CD4-positive, alpha-beta T cell treated with Interleukin-6 at 100 ng/mL for 8 hours (primary cell): ENCODE measurements around the gene CREB1.
"Not testable (repeated sequence)": the region's sequence is repeated elsewhere in the genome, so short reads cannot be mapped to it uniquely, and the experiment has no call there.

Source experiments
- DNase-seq: peaks from one replicate; pipeline ENCODE4 v3.0.0-alpha.2; 2020; ENCODE audit warnings: mixed read lengths, low spot score

CREB1 gene

DNA sequence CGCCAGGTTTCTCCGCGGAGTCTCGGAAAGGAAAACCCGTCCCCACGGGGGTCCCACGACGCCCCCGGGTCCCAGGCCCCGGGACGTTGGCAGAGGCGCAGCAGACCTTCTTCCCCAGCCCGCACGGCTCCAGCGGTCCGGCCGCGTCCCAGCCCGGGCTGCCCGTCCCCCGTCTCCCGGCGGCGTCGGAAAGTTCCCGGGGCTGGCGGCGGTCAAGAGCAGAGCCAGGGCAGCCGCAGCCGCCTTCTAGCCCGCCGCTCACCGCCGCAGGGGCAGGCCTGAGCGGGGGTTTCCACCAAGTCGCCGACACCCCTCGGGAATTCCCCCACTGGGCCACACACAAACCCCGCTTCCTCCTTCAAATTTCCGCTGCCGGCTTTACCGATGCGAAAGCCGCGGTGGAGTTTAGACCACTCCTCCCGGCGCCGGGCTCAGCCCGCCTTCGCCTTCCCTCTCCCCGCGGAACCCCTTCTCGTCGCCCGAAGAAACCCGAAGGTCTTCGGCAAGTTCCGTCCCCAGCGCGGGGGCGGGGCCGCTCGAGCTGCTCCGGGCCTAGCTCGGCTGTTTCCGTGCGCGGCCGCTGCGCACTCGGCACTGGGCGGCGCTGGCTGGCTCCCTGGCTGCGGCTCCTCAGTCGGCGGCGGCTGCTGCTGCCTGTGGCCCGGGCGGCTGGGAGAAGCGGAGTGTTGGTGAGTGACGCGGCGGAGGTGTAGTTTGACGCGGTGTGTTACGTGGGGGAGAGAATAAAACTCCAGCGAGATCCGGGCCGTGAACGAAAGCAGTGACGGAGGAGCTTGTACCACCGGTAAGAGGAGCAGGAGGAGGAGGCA lies at the start of gene CREB1:
Gene CREB1 (plus strand): TSS at position 633 of the 830 bp plus-strand sequence. CDS start 25,674 bp downstream, outside the sequence.
- peak; percentile 99 for DNase-seq

DNA sequence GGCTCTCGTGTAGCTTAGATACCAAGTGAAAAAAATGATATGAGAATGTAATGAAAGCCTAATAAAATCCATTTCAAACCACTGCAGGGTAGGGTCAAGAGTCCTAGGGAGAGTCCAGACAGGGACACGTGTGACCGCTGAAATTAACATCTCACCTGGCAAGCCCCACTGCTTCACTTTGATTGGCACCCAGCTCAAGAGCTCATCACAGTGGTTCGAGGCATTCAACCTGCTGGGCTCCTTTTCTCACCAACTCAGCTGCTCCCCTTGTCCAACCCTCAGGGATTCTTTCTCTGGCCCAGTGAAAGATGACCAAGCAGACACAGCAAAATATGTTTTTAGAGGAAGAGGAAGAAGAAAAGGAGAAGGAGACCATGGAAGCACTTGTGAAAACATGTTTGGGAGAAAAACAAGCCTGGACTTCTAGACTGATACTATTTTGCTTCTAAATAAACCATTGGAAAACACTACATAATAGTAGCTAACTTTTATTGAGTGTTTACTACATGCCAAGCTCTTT lies 49.2 kb upstream of the CREB1 start:
- no peak for DNase-seq

DNA sequence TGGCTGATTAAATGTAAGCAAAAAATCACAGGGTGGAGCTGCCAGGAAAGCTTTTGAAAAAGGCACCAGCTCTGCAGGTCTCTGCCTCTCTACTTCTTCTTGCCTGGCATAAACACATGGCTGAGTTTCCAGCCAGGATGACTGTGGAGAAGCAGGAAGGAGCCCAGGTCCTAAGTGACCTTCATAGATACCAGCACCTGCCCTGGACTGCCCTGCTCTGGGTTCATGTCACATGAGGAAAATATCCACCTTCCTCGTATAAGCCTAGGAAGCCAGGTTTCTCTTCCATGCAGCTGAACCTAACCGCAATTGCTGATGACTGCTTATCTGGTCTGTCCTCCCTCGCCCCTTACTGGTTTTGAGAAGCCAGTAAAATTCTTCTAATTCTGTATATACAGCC lies 47.8 kb upstream of the CREB1 start:
- no peak for DNase-seq

DNA sequence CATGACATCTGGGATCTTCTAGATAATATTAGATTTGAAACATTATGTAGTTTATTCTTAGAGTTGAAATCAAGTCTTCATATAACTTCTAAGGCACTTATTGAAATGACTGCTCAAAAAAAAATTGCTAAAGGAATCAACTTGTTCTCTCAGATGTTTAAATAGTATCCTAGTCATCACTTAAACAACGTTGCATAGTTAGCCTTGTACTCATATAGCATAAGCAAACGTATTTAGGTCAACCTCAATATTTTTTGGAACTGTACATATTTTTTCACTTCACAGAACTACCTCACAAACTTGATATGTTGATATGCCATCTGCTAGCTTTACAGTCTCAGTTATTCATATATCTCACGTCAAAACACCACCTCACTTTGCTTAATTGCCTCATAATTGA lies 47.1 kb upstream of the CREB1 start:
- DNase-seq: no peak

DNA sequence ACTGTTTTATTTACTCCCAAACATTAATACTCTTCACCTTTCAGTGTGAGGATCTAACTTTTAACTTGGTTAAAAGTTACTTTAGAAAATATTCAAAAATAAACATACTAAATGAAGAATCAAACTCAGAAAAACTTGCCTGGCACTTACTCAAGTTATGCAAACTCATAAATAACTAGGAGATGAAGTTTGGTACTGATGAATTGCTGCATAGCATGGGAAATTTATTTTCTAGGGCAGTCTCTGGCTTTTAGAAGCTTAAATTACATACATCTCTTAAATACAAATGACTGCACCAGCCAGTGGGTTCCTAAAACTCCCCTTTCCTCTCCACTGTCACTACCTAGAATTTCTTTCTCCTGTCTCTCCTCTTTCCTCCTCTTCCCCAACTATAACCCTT lies 46.7 kb upstream of the CREB1 start:
- DNase-seq: no peak

DNA sequence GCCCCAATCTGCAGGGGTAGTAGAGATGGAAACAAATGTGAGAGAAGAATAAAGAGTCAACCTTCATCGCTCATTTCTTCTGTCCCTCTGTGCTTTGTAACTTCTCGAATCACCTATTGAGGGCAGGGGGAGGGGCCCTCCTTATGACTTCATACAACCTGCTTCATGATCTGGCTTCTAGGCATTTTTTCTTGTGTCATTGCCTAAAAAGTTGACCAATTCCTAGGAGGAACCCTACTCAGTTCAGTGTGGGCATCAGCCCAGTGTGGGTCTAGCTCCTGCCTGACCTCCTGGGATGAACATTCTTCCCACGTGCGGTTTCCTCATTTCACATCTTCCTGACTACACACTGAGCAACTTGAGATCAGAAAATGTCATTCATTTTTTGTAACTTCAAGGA lies 46.3 kb upstream of the CREB1 start:
- DNase-seq: no peak

DNA sequence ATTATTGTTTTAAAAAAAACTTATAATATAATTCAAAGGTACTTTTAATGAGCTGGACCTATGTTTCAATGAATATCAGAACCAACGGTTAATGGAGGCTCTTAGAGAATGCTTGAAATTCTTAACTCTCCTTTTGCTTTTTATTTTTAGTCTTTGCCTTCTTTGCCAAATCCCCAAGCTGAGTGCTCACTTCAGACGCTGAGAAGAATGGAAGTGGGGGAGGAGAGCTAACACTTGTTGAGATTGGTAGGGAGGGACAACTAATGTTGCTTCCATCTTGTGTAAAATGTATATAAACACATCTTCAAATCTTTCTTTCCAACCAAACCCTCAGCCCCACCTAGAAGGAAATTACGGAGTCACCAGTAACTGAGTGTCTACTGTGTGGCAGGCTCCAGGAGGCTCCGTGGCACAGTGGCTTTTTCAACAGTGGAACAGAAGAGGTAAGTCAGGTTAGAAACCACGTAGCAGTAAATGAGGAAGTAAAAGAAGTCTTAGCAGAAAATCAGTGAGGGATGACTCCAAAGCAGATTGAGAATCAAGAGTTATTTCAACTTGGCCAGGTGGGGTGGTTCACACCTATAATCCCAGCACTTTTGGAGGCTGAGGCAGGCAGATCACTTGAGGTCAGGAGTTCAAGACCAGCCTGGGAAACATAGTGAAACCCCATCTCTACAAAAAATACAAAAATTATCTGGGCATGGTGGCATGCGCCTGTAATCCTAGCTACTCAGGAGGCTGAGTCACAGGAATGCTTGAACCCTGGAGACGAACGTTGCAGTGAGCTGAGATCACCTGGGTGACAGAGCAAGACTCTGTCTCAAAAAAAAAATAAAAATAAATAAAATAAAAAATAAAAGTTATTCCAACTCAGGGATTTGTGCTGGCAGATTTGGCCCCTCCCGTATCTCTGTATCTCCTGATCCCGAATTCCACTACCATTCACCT lies 45.0 kb upstream of the CREB1 start:
- no peak for DNase-seq

DNA sequence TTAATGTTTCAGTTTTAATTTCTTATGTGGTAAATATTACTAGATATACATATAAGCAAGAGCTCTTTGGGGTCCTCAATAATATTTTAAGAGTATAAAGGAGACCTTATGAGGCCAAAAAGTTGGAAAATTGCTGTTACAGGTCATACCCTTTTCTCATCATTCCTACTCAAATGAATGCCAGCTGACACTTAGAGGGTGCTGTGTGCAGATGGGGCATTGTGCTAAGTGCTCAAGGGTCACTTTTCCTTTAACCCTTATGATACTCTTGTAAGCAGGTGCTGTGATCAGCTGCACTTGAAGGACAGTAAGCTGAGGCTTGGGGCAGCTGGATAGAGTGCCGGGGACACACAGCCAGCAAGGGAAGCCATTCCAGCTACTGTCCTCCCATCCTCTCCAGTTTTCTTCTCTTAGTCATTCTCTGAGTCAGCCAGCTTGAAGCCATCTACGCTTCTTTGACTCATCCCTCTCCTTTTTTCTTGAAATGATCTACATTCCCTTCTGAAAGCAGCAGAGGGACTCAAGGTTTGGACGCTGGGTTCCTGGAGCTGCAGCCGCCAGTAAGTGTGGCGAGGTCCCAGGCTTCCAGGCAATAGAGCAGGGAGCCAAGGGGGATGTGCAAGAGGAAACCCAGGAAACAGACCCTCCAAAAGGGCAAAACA lies 42.0 kb upstream of the CREB1 start:
- no peak for DNase-seq

DNA sequence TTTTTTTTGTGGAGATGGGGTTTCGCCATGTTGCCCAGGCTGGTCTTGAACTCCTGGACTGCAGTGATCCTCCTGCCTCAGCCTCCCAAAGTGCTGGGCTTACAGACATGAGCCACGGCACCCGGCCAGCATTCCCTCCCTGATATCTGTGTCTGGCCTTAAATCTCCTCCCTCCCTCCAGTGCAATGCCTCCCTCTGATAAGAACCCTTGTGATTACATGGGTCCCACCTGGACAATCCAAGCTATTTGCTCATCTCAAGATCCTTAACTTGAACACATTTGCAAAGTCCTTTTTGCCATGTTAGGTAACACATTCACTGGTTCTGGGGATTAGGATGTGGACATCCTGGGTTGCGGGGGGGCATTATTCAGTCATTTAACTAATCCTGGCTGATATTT lies 40.5 kb upstream of the CREB1 start:
- DNase-seq: no peak

DNA sequence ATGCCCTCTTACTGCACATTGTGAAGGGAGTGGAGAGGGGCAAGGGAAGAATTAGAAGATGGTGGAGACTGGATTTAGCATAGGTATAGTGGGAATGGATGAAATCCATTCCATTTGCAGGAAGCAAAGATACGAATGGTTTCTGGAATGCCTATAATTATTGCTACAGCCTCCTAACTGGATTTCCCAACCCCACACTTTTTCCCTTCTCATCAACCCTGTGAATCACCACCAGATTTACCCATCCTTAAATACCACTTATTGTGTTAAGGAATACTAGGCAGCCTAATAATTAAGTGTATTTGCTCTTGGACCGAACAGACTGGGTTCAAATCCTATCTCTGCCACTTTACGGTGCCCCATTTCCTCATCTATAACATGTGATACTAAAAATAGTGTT lies 39.3 kb upstream of the CREB1 start:
- no peak for DNase-seq

DNA sequence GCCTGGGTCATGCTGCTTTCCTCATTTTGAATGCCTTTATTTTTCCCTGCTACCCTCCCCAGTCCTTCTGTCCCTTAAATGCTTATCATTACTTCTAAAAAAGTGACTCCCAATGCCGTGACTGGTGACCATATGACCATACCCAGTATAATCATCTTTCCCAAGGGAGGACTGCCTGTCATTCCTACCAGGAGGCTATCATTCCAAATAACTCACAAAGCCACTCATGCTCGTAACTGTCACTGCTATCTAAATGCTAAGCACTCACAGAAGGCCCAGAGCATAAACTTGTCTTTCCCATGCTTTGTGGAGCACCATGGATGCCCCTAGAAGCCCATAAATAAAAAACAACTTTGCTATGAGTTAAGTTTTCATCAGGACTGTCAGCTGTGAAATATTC lies 38.7 kb upstream of the CREB1 start:
- DNase-seq: no peak

DNA sequence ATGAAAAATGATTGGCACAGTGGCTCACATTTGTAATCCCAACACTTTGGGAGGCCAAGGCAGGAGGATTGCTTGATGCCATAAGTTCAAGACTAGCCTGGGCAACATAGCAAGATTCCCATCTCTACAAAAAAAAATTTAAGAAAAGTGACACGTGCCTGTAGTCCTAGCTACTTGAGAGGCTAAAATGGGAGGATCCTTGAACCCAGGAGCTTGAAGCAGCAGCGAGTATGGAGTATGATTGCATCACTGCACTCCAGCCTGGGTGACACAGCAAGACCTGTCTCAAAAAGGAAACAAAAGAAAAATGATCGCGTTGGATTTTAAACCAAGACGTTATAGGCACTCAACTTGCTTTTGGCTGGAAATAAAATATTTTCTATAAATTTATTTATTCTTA lies 37.8 kb upstream of the CREB1 start:
- no peak for DNase-seq

DNA sequence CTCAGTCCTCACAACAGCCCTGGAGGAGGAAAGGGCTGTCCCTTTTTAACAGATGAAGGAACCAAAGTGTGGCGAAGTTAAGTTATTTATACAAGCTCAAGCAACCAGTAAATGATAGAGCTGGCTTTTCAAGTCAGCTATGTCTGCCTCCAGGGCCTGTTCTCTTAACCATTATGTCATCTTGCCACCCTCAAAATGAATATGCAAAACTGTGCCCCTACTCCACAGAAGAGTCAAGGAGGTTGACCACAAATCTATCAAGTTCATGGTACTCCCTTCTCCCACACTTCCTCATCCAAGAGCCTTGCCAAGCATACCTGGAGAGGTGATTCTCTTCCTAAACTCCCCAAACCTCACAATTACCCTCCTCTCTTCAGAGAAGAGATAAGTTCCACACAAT lies 37.3 kb upstream of the CREB1 start:
- DNase-seq: no peak

DNA sequence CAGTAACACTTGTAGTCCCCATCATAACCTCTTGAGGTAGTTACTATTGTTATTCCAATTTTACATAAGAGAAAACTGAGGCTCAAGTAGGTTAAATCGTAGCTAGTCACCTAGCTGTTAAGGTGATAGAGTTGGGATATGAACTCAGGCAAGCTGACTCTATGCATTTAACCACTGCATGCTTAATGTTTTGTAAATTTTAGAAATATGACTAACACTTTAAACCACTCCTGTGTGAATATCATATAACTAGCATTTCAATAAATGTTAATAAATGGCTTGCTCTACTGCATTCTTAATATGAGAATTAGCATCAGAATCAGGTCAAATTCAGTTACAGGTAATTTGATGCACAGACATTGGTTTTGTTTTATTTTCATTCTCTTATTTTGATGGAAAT lies 35.6 kb upstream of the CREB1 start:
- no peak for DNase-seq

DNA sequence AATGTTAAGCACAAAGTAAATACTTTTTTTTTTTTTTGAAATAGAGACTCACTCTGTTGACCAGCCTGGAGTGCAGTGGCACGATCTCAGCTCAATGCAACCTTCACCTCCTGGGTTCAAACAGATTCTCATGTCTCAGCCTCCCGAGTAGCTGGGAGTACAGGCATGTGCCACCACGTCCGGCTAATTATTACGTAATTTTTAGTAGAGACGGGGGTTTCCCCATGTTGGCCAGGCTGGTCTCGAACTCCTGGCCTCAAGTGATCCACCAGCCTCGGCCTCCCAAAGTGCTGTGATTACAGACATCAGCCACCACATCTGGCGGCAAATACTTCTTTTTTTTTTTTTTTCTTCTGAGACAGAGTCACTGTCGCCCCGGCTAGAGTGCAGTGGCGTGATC lies 32.8 kb upstream of the CREB1 start:
- not testable (repeated sequence) for DNase-seq

DNA sequence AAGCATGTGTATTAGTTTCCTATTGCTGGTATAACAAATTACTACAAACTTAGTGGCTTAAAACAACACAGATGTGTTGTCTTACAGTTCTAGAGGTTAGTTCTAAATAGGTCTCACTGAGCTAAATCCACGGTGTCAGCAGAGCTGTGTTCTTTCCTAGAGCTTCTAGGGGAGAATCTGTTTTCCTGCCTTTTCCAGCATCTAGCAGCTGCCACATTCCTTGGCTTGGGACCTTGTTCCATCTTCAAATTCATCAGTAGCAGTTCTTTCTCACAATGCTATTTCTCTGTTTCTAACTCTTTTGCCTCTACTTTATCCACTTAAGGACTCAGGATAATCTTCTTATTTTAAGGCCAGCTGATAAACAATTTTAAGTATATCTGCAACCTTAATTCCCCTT lies 32.2 kb upstream of the CREB1 start:
- DNase-seq: no peak

DNA sequence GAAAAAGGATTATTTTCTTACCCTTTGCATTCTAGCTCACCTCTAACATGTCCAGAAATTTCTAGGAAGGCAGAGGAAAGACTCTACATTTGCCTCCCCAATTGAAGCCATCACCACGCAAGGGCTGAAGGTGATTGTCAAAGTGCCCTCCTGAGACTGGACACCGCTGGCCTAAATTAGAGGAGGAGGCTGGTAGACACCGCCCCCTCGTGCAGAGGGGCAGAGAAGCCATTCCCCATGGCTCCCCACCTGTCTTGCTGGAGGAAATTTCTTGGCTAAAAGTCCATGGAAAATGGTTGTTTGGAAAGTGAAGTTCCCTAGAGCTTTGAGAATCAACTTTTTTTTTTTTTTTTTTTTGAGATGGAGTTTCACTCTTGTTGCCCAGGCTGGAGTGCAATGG lies 31.3 kb upstream of the CREB1 start:
- no peak for DNase-seq

DNA sequence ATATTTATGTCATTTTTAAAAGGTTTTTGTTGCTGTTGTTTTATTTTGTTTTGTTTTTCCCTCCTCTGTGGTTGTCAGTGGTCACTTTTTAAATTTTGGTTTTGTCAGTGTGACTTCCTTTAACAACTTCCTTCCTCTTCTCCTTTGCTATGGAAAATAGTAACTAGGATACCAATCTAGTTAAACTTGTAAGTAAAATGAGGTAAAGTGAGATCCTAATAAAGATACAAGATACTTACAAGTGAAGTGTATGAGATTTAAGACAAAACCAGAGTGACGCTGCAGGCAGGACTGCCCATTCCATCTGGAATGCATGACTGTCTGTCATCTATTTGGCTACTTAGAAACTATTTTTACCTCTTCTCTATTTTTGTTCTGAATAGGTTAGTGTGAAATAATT lies 30.6 kb upstream of the CREB1 start:
- no peak for DNase-seq

DNA sequence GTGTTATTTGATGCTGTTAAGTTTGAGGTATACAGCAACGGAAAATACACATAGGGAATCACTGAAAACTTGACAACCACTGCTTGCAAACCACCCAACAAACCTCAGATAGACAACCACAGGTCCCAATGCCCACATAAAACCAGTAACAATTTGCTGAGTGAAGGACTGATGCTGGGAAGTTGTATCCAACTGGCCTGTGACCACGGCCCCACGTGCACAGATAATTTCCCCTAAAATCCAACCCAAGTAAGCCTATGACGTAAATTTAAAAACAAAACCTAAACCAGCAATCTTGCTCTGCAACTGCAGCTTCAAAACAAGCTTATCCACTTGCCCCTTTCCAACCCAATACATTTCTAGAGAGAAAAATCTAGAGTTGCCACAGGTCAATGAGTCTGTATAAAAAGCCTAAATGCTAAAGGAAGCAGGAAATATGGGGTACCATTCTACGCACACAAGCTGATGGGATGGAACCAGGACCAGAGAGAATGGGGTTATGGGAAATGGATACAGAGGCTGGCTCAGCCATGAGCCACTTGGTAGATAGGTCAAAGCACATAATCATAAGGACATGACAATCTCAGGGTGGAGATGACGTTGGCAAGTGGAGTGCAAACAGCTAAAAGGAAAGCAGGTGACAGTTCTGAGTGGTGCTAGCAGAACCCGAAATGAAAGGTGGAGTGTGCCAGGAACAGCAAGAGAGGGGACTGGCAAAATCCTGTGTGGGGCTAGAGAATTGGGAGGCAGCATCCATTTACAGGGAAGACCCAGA lies 27.8 kb upstream of the CREB1 start:
- DNase-seq: no peak

DNA sequence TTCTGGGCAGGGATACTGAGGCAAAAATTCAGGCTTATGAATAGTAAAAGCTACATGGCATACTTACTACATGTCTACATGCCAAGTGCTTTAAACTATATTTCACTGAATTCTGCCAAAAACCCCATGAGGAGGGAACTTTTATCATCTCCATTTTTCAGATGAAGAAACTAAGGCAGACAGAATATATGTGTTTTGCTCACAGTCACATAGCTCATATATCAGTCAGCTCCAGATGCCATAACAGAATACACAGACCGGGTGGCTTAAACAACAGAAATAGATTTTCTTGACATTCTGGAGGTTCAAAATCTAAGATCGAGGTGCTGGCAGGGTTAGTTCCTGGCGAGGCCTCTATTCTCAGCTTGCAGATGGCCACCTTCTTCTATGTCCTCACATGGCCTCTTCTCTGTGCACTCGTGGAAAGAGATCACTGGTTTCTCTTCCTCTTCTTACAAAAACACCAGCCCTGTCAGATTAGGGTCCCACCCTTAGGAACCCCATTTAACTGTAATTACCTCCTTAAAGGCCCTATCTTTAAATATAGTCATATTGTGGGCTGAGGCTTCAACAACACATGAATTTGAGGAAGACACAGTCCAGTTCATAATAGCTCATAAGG lies 27.1 kb upstream of the CREB1 start:
- DNase-seq: no peak

DNA sequence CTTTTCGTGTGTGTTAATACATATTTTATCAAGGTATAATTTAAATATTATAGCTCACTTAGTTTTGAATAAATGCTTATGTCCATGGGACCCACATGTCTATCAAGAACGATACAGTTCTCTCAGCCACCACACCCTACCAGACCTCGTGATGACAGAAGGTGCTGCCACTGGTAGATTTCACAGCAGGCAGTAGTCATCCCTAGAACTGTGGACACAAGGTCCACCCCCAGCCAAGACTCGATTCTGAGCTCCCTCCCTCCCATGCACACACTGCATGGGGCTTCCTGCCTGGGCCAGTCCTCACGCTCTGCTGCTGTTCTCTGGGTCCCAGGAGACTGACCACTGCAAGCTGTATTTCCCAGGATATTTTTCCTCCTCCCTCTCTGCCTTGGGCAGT lies 26.5 kb upstream of the CREB1 start:
- DNase-seq: no peak
